HUDEP-2 (cell line): ENCODE data around the gene TCFL5.
"Not testable (repeated sequence)": the region's sequence is repeated elsewhere in the genome, so short reads cannot be mapped to it uniquely, and the experiment has no call there.

Experiments used
- DNase-seq, 76 experiments: peaks; one replicate each; lab custom pipeline; 2025; ENCODE audit not compliant: unreplicated experiment in 76 of 76; lab: John Stamatoyannopoulos, UW

Gene TCFL5

DNA sequence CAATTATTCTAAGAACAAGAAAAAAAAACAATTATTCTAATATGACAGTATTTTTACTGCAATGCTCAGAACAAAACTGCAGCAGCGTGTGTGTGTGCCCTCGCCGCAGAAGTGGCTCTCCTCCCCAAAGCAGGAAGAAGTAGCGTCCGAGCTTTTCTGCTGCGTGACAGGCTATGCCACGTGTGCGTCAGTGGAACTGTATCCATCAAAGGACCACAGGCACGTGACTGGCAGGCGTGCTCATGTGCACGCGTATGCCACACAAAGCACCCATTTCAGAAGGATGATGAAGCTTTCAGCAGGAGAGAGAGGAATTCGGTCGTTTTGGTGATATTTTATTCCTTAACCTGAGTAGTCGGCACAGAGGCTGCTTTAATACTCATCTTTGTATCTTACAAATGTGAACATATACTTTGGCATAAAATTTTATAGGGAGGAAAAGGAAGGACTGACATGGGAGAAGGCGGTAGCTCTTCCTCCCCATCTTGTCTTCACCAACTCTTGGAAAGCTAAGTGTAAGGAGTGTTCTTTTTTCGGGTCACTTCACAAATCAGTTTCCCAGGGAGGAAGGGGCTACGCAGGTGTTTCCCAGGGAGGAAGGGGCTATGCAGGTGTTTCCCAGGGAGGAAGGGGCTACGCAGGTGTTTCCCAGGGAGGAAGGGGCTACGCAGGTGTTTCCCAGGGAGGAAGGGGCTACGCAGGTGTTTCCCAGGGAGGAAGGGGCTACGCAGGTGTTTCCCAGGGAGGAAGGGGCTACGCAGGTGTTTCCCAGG, 3.4 kb downstream of the TCFL5 start:
- DNase-seq, result no peak

DNA sequence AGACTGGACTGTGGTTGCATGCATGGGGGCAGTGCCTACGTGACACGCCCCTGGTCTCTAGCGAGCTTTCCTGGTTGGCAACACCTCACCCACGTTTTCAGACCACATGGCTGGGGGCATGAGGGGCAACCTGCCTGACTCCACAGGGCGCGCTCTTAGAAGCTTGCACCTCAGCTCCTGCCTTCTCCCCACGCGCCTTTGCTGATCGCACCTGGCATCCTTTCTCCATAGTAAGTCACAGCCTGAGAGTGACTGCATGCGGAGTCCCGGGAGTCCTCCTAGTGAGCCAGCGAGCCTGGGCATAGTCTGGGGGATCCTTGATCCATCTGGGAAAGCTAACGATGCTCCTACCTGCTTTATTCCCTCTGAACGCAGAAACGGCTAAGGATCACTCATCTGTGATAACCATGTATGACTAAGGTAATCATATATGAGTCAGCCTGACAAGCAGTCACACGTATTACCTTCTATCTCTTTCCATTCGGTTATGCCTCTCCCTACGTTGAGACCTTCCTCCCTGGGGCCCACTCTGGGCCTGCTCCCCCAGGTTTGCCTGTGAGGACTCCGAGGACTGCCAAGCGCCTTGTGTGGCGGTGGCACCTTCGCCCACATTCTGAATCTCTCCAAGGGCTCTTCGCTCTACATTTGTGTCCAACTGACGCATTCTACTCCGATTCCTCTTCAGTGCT, 4.5 kb downstream of the TCFL5 start:
- no peak for DNase-seq

DNA sequence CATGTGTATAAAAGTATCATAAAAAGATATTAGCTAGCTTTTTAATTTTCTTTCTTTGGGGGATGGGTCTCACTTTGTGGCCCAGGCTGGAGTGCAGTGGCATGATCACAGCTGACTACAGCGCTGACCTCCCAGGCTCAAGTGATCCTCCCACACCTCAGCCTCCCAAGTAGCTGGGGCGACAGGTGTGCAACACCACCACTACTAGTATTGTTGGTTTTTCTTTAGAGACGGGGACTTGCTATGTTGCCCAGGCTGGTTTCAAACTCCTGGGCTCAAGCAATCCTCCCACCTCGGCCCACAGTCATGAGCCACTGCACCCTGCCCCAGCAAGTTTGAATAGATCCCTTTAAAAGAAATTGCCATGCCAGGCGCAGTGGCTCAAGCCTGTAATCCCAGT, 6.5 kb downstream of the TCFL5 start:
- no peak for DNase-seq

DNA sequence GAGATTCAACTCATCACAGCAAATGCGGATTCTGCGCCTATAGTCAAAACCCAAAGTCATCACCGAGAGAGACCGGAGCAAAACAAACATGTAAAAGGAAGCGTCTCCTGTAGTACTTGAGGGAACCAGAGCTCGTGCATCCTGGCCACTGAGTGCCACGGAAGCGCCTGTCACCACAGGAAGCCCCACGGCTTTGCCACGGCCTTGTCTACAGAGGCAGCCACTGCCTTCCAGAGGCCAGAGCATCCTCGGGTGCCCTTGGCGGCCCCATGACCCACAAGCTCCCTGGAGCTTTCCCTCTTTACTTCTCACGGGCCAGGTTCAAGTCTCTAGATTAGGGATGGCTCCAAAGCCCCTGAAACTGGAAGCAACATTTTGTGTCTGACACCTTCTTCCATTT, 7.5 kb downstream of the TCFL5 start:
- DNase-seq, result no peak

DNA sequence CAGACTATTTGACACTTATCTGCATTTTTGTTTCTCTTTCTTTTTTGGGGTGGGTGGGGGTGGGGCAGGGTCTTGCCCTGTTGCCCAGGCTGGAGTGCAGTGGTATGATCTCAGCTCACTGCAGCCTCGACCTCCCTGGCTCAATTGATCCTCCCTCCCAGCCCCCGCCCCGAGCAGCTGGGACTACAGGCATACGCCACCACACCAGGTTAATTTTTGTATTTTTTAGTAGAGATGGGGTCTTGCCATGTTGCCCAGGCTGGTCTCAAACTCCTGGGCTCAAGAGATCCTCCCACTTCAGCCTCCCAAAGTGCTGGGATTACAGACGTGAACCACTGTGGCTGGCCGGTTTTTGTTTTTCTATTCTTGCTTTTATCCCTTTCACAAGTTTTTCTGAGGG, 8.3 kb downstream of the TCFL5 start:
- not testable (repeated sequence) for DNase-seq

DNA sequence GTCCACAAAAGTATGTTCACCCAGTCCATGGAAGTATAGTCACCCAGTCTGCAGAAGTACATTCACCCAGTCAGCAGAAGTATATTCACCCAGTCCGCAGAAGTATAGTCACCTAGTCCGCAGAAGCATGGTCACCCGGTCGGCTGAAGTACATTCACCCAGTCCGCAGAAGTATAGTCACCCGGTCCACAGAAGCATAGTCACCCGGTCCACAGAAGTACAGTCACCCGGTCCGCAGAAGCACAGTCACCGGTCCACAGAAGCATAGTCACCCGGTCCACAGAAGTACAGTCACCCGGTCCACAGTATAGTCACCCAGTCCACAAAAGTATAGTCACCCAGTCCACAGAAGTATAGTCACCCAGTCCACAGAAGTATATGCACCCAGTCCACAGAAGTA, 8.8 kb downstream of the TCFL5 start:
- no peak for DNase-seq

DNA sequence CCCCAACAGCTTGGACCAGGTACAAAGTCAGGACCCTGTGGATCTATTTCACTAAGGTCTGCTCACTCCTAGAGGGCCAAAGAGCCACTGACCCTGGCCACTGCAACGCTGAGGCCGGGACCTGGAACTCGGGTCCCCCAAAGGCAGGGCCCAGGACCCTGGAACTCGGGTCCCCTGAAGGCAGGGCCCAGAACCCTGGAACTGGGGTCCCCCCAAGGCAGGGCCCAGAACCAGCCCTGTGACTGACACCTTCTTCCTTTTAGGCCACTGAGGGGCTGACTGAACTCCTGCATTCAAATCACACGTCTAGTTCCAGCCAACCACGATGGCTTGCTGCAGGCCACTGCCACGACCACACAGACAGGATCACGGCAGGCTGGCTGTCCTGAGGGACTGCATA, 9.4 kb downstream of the TCFL5 start:
- no peak for DNase-seq

DNA sequence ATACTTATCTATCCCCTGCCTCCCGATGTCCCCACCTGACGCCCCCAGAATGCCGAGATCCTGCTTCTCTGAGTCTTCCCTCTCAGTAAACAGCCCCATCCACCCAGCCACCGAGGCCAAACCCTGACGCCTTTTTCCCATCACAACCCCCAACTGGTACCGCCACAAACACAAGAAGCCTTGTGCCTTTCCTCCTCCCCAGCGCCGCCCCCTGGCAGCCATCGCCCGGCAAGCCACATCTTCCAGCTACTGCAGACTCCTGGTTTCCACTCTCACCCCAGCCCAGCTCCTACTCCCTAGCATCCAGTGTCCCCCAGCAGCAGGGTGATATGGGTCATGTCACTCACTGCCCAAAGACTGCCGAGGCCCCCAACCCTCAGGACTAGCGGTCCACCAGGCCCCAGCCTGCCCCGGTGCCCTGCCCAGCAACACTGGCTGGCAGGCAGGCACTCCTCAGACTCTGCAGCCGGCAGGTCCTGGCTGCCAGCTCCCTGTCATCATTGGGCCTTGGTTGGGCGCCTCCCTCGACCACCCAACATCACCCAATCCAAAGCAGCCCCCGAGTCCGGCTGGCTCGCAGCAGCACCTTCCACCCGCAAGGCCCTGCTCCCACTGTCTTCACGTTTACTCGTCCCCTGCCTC, 11.2 kb downstream of the TCFL5 start:
- DNase-seq, result no peak

DNA sequence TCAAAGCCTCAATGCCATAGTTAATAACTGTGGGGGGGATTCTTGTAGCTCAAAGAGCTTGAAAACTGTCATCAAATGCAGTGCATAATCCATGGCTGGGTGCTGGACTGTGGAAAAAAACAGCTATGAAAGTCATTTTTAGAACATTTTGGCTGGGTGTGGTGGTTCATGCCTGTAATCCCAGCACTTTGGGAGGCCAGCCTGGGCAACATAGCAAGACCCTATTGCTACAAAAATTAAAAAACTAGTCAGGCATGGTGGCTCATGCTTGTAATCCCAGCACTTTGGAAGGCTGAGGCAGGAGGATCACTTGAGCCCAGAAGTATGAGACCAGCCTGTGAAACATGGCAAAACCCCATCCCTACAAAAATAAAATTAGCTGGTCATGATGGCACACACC, 12.2 kb downstream of the TCFL5 start:
- DNase-seq, result no peak

DNA sequence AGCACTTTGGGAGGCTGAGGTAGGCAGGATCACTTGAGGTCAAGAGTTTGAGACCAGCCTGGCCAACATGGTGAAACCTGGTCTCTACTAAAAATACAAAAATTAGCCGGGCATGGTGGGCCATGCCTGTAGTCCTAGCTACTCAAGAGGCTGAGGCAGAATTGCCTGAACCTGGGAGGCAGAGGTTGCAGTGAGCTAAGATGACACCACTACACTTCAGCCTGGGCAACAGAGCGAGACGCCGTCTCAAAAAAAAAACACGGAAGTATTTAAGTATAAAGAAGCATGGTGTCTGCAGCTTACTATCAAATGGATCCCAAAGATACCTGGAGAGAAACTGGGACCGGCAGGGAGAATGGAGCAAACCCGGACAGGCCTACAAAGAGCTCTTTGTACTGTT, 12.7 kb downstream of the TCFL5 start:
- not testable (repeated sequence) for DNase-seq

DNA sequence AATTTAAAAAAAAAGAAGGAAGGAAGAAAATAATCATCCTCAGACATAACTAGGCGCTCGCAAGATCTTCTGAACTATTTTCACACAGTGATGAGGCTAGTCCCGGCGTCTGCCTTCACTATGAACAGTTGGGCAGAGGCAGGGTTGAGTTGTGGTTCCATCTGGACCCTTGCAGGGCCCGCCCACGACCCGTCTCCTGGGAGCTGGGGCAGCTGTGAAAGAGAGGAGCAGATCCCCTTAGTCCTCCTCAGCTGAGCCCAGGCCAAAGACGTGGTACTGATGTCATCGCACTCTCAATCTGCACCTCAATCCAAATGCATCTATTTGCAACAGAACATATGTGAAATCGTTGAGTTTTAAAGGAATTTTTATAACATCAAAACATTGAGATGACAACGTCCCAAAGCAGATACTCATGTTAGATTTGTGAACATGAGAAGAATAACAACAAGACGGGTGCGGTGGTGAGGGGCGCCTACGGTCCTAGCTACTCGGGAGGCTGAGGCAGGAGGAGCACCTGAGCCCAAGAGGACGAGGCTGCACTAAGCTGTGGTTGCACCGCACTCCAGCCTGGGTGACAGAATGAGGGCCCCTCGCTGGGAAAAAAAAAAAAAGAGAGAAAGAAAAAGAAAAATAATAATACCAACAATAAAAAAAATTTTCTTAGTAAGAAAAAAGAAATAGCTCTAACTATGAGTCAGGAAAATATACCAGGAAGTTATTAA, 15.3 kb downstream of the TCFL5 start:
- no peak for DNase-seq

DNA sequence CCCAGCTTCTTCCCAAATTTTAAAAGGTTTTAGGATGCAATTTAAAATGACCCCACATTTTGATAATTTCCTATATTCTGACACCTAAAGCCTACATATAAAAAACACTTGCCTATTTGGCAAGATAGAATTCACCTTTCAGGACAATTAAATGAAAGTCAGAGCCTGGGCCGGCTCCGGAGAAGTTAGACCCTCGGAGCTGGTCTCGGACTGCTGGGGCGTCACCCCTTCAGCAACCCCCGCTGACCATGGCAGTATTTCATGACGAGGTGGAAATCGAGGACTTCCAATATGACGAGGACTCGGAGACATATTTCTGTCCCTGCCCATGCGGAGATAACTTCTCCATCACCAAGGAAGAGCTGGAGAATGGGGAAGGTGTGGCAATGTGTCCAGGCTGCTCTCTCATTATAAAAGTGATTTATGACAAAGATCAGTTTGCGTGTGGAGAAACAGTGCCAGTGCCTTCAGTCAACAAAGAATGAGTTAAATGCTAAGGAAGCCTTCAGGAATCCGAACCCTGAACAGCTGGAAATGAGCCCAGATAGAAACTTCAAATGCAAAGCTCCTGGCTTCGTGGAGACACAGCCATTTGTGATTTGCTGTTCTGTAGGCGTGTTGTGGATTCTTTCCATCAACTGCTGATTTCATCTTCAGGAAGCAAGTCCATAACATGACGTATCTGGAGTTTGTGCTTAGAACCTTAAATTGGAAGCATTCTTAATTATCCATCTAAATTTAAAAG, 16.0 kb downstream of the TCFL5 start:
- DNase-seq, result no peak

DNA sequence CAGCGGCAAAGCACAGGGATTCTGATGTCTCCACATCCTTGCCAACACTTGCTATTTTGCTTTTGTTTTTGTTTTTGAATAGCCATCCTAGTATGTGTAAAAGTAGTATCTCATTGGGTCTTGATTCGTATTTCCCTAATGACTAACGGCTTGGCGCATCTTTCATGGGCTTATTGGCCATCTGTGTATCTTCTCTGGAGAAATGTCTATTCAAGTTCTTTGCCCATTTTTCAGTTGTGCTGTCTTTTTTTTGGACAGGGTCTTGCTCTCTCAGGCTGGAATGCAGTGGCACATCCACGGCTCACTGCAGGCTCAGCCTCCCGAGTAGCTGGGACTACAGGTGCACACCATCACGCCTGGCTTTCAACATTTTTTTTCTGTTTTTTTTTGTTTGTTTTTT, 17.4 kb downstream of the TCFL5 start:
- DNase-seq, result no peak

DNA sequence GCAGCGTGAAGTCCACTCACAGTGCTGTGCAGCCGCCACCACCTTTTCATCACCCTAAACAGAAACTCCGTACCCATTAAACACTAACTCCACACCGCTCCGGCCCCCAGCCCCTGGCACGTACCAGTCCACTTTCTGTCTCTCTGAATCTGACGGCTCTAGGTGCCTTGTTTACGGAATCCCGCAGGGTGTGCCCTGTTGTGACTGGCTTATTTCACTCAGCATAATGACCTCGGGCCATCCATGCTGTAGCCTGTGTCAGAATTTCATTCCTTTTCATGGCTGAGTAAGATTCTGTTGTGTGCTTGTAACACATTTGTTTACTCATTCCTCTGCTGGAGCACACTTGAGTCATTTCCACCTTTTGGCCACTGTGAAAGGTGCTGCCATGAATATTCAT, 18.0 kb downstream of the TCFL5 start:
- DNase-seq, result no peak

DNA sequence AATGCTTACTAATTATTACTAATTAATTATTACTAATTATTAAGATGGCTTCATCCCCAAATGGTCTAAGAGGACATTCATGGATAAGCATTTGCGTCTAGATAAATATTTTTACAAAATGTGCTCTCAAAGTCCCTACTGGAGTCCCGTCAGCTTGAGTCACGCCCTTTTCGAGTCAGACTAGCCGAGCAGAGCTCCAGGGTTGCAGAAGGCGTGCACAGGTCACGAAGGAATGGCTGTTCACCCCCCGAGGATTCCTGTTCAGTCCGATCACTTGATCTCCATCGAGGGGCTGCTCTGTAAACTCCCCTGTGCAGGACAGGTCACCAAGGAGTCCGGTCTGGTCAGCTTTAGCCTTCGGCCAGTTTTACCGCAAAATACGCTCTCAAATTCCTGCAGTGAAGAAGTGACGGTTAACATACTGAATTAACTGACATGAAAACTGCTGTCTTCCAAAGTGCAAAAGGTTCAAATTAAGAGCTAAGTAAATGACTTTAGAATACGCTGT, 19.9 kb downstream of the TCFL5 start:
- no peak for DNase-seq

DNA sequence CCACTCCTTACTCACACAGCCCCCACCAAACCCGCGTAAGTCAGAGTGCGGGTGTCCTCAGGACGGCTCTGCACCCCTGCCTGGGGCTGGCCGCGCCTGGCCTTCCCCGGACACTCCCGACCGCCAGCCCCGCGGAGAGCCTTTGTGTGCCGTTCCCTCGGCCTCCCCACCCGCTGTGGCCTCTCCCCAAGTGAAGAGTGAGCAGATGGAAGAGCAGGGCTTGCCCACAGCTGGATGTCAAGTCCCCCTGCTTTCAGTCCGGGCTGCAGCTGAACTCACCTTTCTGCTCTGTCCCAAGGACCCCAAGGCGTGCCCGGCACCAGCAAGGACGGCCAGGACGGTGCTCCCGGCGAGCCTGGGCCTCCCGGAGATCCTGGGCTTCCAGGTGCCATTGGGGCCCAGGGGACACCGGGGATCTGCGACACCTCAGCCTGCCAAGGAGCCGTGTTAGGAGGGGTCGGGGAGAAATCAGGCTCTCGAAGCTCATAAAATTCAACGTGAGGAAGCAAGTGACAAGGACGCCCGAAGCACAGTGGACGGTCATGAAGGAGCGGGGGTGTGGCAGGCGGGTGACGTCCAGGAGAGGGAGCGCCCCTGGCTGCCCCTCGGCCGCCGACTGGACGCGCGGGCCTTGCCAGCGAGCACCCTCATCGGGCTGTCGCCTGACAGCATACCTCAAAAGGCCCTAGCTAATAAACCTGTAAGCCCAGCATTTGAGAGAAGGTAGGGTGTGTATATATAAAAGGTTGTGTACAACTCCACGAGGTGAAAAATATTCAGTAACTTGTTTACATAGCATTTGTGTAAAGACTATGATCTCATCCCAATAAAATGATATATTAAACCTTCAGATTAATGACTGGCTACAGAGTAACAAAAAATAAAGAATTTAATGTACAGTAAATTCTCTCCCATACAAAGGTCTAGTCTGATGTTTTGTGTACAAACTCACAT, 21.1 kb downstream of the TCFL5 start:
- no peak for DNase-seq

DNA sequence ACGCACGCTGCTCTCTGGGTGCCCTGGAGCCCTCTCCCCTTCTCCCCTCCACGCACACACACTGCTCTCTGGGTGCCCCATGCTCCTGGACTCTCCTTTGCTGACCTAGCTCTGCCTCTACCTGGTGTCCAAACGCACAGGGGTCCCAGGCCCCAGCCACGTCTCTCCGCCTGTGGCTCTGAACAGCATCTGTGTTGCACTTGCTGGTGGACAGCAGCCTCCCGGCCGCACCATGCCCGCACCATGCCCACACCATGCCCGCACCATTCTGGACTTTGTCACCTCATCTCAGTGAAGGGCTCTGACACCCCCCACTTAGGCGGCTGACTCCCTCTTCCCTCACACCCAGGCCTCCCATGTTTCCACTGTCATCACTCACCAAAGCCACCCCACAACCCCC, 21.8 kb downstream of the TCFL5 start:
- DNase-seq, result no peak

DNA sequence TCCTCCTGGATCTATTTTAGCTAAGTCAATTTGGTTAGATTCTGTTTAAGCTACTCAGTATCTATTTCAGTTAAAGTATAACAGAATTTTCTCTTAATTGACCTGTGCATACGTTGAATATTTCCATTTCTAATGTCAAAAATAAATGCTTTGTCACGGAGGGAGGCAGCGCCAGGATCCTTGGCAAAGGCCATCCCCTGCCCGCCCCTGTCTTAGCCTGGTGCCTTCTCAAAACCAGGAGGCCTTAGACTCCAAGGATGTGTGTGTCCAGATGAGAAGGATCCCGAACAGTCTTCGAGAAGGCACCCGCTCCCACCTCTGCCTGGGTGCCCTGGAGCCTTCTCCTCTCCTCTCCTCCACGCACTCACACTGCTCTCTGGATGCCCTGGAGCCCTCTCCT, 22.4 kb downstream of the TCFL5 start:
- DNase-seq, result no peak

DNA sequence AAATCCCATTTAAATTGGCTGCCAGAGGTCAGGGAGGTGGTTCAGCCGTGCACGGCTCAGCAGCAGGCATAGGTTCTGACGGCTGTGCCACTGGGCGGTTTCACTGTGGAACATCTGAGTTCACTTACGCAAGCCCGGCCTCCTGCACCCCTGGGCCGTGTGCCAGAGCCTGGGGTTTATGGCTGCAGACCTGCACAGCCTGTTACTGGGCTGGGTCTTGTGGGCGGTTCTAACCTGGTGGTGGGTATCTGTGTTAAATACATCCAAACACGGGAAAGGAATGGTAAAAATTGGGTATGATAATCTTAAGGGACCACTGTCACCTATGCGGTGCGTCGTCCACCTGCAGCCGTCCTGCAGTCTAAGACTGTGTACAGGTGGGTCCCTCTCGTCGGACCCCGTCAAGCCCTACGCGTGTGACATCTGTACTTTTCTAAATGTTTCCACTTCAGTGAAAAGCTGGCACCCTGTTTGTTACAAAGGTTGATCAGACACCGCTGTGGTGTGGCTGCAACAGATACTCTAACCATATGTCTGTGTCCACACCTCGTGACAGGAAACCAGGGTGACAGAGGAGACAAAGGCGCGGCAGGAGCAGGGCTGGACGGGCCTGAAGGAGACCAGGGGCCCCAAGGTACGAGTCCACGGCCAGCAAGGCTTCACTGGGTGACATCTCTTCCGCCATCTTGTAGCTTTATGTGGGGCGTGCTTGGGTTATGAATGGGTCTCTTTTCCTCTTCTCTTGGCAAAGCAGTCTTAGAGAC, 23.3 kb downstream of the TCFL5 start:
- peak in 50 of 76 experiments; percentile 11 to 76 (median 46) for DNase-seq
